HCT116 (cell line): ENCODE data around the gene R3HDM1. TPM values are rescaled to one million over a fixed set of nuclear protein-coding genes. Genes with fewer than 3 reads are reported as not detected.

Experiments
- ATAC-seq: fragments of 200-7000 bp; cut with Tn5 transposase; 2 replicates; pipeline ENCODE4 v1.9.1; 2020; ENCODE audit warnings: mild to moderate bottlenecking, moderate library complexity
- BruUV-seq: library from RNA; stranded (reverse); fragments of 400-500 nt; replicated peaks from 2 replicates; lab custom pipeline; 2021; lab: Mats Ljungman, UMichigan
- CTCF ChIA-PET: fragments of 300-600 bp; sonication (Branson Sonifier 250); formaldehyde crosslinking; loops from one replicate; lab custom pipeline; 2021; ENCODE audit warnings: antibody characterized with exemption; lab: Charles Lee
- POLR2A ChIA-PET: fragments of 300-600, 350-600 bp; sonication (Branson Sonifier 250); formaldehyde crosslinking; loops from one replicate; lab custom pipeline; 2021; ENCODE audit warnings: antibody characterized with exemption; lab: Charles Lee
- RAD21 ChIA-PET, 2 experiments: fragments of 300-600 bp; sonication (Branson Sonifier 250); formaldehyde crosslinking; loops; one replicate each; lab custom pipeline; 2023; ENCODE audit warnings: low total read pairs in 2 of 2; ENCODE audit not compliant: uncharacterized antibody in 2 of 2, unreplicated experiment in 2 of 2, low non-redundant PET in 1 of 2; lab: Charles Lee
- DNase-seq: peaks from one replicate; pipeline ENCODE4 v3.0.0-alpha.2; 2010; ENCODE audit warnings: low read depth, low spot score
- H2AFZ ChIP-seq: fragments of 200-600 bp; shearing (Covaris generic), sonication (generic); 2 replicates; pipeline ENCODE4 v1.6.1; 2017; ENCODE audit warnings: low read depth, mixed run types, mixed read lengths, antibody characterized with exemption, low read length; ENCODE audit not compliant: poor library complexity, severe bottlenecking
- H3K27ac ChIP-seq: 2 replicates; pipeline ENCODE4 v1.5.1; 2012; ENCODE audit warnings: low read depth, low read length
- H3K27me3 ChIP-seq: fragments of 200-600 bp; sonication (generic); 2 replicates; pipeline ENCODE4 v1.6.1; 2016; ENCODE audit warnings: mixed run types, low read length, mixed read lengths; ENCODE audit not compliant: insufficient read depth
- H3K36me3 ChIP-seq, 2 experiments: fragments of 200-500 bp in 1 of 2; fragments of 200-600 bp in 1 of 2; sonication (Bioruptor generic) in 1 of 2; sonication (generic) in 1 of 2; 2 replicates each; pipeline versions ENCODE4 v1.5.1 to v1.6.1; 2014 to 2016; ENCODE audit warnings: low read length in 2 of 2, inconsistent platforms in 1 of 2, mixed read lengths in 1 of 2, mixed run types in 1 of 2; ENCODE audit not compliant: insufficient read depth in 2 of 2, control insufficient read depth in 1 of 2
- H3K4me1 ChIP-seq, 2 experiments: fragments of 200-600 bp in 1 of 2; sonication (generic) in 1 of 2; 2 replicates each; pipeline versions ENCODE4 v1.5.1 to v1.6.1; 2012 to 2017; ENCODE audit warnings: low read length in 2 of 2, inconsistent platforms in 1 of 2, mild to moderate bottlenecking in 1 of 2, mixed read lengths in 1 of 2, mixed run types in 1 of 2, moderate library complexity in 1 of 2; ENCODE audit not compliant: insufficient read depth in 2 of 2, control insufficient read depth in 1 of 2
- H3K4me2 ChIP-seq: fragments of 200-600 bp; sonication (generic); 2 replicates; pipeline ENCODE4 v1.6.1; 2017; ENCODE audit warnings: mixed run types, low read length, mixed read lengths
- H3K4me3 ChIP-seq, 2 experiments: fragments of 200-600 bp in 1 of 2; sonication (generic) in 1 of 2; replicated peaks in 1 of 2; 2 replicates each; pipeline ENCODE4 v1.5.1; 2011 to 2016; ENCODE audit warnings: low read length in 2 of 2, control low read depth in 1 of 2, low read depth in 1 of 2, mild to moderate bottlenecking in 1 of 2, mixed read lengths in 1 of 2, mixed run types in 1 of 2
- H3K79me2 ChIP-seq: fragments of 200-600 bp; sonication (generic); 2 replicates; pipeline ENCODE4 v1.6.1; 2017; ENCODE audit warnings: mild to moderate bottlenecking, mixed run types, low read length, moderate library complexity, mixed read lengths; ENCODE audit not compliant: insufficient read depth
- H3K9ac ChIP-seq: fragments of 200-600 bp; sonication (generic); 2 replicates; pipeline ENCODE4 v1.6.1; 2016; ENCODE audit warnings: low read length, mixed read lengths
- H3K9me2 ChIP-seq: fragments of 200-600 bp; sonication (generic), shearing (Covaris generic); 2 replicates; pipeline ENCODE4 v1.6.1; 2017; ENCODE audit warnings: mixed run types, mild to moderate bottlenecking, moderate library complexity; ENCODE audit not compliant: insufficient read depth
- H3K9me3 ChIP-seq, 2 experiments: fragments of 200-500 bp in 1 of 2; fragments of 200-600 bp in 1 of 2; sonication (Bioruptor generic) in 1 of 2; sonication (generic) in 1 of 2; 2 replicates each; pipeline ENCODE4 v1.6.1; 2014 to 2017; ENCODE audit warnings: low read length in 2 of 2, mixed read lengths in 2 of 2, inconsistent platforms in 1 of 2, low read depth in 1 of 2, mild to moderate bottlenecking in 1 of 2, mixed run types in 1 of 2, moderate library complexity in 1 of 2; ENCODE audit not compliant: control insufficient read depth in 1 of 2, insufficient read depth in 1 of 2
- H4K20me1 ChIP-seq: fragments of 200-600 bp; sonication (generic), shearing (Covaris generic); 2 replicates; pipeline ENCODE4 v1.6.1; 2017; ENCODE audit warnings: mixed run types, mild to moderate bottlenecking, moderate library complexity; ENCODE audit not compliant: insufficient read depth
- CBX3 ChIP-seq: IDR thresholded peaks from 2 replicates; pipeline ENCODE4 v1.6.1; 2012; ENCODE audit warnings: low read depth
- CTCF ChIP-seq, 3 experiments: fragments of 200-600 bp in 1 of 3; sonication (generic) in 1 of 3; IDR thresholded peaks in 2 of 3; conservative IDR thresholded peaks in 1 of 3; 2 replicates each; pipeline ENCODE4 v1.5.1; 2012 to 2017; ENCODE audit warnings: low read depth in 2 of 3, low read length in 2 of 3, antibody characterized with exemption in 1 of 3, borderline replicate concordance in 1 of 3, control low read depth in 1 of 3, mild to moderate bottlenecking in 1 of 3, mixed read lengths in 1 of 3, mixed run types in 1 of 3, moderate library complexity in 1 of 3; ENCODE audit not compliant: insufficient read depth in 1 of 3
- EGR1 ChIP-seq: IDR thresholded peaks from 2 replicates; pipeline ENCODE4 v1.6.1; 2012; ENCODE audit warnings: low read depth
- ELF1 ChIP-seq: IDR thresholded peaks from 2 replicates; pipeline ENCODE4 v1.6.1; 2012; ENCODE audit warnings: low read depth, borderline replicate concordance
- EZH2 ChIP-seq: fragments of 200-600 bp; sonication (generic); IDR thresholded peaks from 2 replicates; pipeline ENCODE4 v1.6.1; 2017; ENCODE audit warnings: antibody characterized with exemption, mixed run types
- EZH2phosphoT487 ChIP-seq: fragments of 200-600 bp; IDR thresholded peaks from 2 replicates; pipeline ENCODE4 v1.6.1; 2018; ENCODE audit warnings: antibody characterized with exemption, borderline replicate concordance
- SP1 ChIP-seq: IDR thresholded peaks from 2 replicates; pipeline ENCODE4 v1.6.1; 2012; ENCODE audit warnings: low read depth
- intact Hi-C: fragments of 100-400 bp; cut with micrococcal nuclease; formaldehyde crosslinking; loops from 2 replicates; pipeline ENCODE4 v1.10.0; 2022
- total RNA-seq: library from RNA; stranded (reverse); gene quantifications from one replicate; pipeline ENCODE4 v1.2.1, GENCODE V29; 2021; ENCODE audit not compliant: unreplicated experiment

Gene R3HDM1
- total RNA-seq, 1 experiment from 2014 or later, result 43.1 TPM

GRCh38 chr2:135762022-135762421, 230.7 kb downstream of the R3HDM1 start:
- H4K20me1 ChIP-seq, result no peaks in the 10 kb centered on the region
- no peaks in the 10 kb centered on the region for H3K27me3 ChIP-seq
- no peak overlapping the region for H2AFZ ChIP-seq
- no peaks in the 10 kb centered on the region for H3K9me2 ChIP-seq
- RAD21 ChIA-PET, result no interaction called here
- H3K27ac ChIP-seq, result no peak overlapping the region
- no peaks in the 10 kb centered on the region for H3K4me1 ChIP-seq
- H3K9ac ChIP-seq, result no peak overlapping the region
- intact Hi-C loops, result no loop called here
- POLR2A ChIA-PET, result no interaction called here
- no peaks in the 10 kb centered on the region for H3K9me3 ChIP-seq
- CTCF ChIA-PET, result interaction anchor here (0.5 kb wide), 1 partner anchor 290 kb away, joined by 4 read pairs; no protein-coding TSS in a partner anchor
- H3K79me2 ChIP-seq, result no peaks in the 10 kb centered on the region
- no peak overlapping the region for H3K4me3 ChIP-seq
- BruUV-seq, result no TSS peak
- H3K4me2 ChIP-seq, result no peak overlapping the region
- ATAC-seq, result no peak
- peaks cover 27 to 38% of the 10 kb centered on the region in 2 experiments for H3K36me3 ChIP-seq
- TF ChIP-seq EZH2phosphoT487 (no peak), SP1 (no peak), EZH2 (no peak), EGR1 (no peak), CBX3 (no peak), ELF1 (no peak)
- no peak for DNase-seq

- ATAC-seq, result no peak
These were observed 231.2 kb downstream of the R3HDM1 start for GRCh38 chr2:135762530-135762929.

More at GRCh38 chr2:135762530-135762929, 231.2 kb downstream of the R3HDM1 start:
- no peak for DNase-seq
- intact Hi-C loops, result no loop called here
- Histone ChIP-seq H3K4me2 (no peak overlapping the region), H4K20me1 (no peaks in the 10 kb centered on the region), H3K9me2 (no peaks in the 10 kb centered on the region), H3K79me2 (no peaks in the 10 kb centered on the region; the same call in 1 of the 2 replicates), H3K9ac (no peak overlapping the region), H3K27ac (no peak overlapping the region), H2AFZ (no peak overlapping the region), H3K4me3 (no peak overlapping the region), H3K36me3 (peaks cover 26 to 33% of the 10 kb centered on the region in 2 experiments), H3K27me3 (no peaks in the 10 kb centered on the region), H3K9me3 (no peaks in the 10 kb centered on the region), H3K4me1 (no peaks in the 10 kb centered on the region)
- POLR2A ChIA-PET, result no interaction called here
- no peak for TF ChIP-seq CTCF (IDR thresholded peaks at IDR 0.05 in 2 of 3, conservative IDR thresholded peaks at IDR 0.05 in 1 of 3; ENCODE audit: borderline replicate concordance in 1 of 3, insufficient read depth in 1 of 3, low read depth in 2 of 3, low read length in 2 of 3)
- CTCF ChIA-PET, result no interaction called here
- RAD21 ChIA-PET, result no interaction called here
- no TSS peak for BruUV-seq
